Cardiac ventricle fibroblast (primary cell): ENCODE data around the gene UBLCP1. TPM values are rescaled to one million over a fixed set of nuclear protein-coding genes. Genes with fewer than 3 reads are reported as not detected.

ENCODE experiments used
- total RNA-seq: library from RNA; depleted of rRNA; stranded (reverse); fragments of >200 nt; gene quantifications from 2 replicates; pipeline ENCODE4 v1.2.3, GENCODE V29; 2015

UBLCP1 gene, protein sequence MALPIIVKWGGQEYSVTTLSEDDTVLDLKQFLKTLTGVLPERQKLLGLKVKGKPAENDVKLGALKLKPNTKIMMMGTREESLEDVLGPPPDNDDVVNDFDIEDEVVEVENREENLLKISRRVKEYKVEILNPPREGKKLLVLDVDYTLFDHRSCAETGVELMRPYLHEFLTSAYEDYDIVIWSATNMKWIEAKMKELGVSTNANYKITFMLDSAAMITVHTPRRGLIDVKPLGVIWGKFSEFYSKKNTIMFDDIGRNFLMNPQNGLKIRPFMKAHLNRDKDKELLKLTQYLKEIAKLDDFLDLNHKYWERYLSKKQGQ
- total RNA-seq: 24.4 and 29.1 TPM in 2 replicates

DNA sequence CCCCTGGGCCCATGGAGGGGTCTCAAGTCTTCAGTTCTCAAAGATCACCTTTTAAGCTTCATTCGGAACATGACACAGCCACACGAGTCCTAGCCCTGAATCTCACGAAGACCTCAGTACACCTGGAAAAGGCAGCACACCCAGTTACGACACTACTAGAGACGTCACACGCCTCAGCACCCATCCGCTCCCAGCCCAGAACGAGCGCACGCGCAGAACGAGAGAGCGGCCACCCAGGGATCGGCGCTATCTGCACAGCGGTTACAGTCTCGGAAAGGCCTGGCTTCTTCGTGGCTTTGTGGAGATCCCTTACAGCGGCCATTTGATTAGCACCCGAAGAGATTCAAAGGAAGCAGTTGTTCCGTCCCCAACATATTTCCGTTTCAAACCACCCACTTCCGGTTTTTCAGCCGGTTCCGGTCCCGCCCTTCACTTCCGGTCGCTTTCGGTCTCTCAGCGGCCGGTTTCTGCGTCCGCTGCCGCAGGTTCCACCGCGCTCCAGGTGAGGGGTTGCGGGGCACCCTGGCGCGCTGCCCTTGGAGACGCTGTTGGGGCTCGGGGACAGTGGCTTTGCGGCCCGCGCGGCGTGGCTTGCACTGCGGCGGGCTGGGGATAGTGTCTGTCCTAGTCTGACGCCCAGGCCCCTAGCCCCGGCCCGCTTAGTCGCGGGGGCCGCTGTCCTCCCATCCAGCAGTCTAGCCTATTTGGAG lies at the start of gene UBLCP1:
Gene UBLCP1 (plus strand): TSS at position 432 of the 710 bp plus-strand sequence. CDS start 5,626 bp downstream, outside the sequence.

DNA sequence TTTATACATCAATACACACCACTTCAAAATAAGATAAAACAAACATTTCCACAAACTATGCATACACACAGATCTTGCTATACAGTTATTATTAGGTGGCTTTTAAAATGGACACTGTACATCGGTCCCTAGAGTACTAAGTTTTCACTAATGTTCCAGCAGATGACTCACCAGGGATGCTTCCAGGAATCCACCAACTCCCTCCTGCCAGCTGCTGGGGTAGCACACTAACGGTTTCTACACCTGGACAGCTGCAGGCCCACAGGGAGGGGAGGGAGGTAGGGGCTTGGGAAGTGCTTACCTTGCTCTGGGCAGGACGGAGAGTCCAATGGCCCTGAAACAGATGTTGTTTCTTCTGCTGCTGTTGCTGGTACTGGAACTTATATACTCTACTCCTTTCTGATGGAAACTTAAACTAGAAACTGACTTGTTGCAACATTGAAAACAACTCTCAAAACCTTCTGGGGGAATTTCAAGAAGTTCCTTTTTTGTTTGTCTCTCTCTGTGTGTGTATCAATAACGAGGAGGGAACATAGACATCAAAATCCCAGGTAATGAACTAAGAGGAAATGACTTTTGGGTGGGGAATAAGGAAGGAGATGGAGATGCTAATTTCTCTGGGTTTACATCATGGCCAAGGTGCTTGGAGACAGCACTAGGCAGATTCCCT lies 67.2 kb downstream of the UBLCP1 start, which contains the start of gene IL12B:
Gene IL12B (minus strand): TSS at position 357 of the 670 bp plus-strand sequence. CDS start 3,705 bp downstream, outside the sequence.

Other genes with a start within 250 kb of the UBLCP1 start
- 23.2 and 35.1 TPM in 2 replicates for gene EBF1, start 163.4 kb upstream of the UBLCP1 start, total RNA-seq
- gene RNF145, start 53.7 kb upstream of the UBLCP1 start, total RNA-seq: 38.8 and 42.8 TPM in 2 replicates
- not detected in 2 replicates for gene IL12B, start 67.2 kb downstream of the UBLCP1 start, total RNA-seq